Measurements from ENCODE around the gene ENOX1.

- TF ChIP-seq CTCF (IDR thresholded peaks at IDR 0.05) (no peak), POLR2A (IDR thresholded peaks at IDR 0.05) (no peak)
Observed at GRCh38 chr13:43572656-43573360, 214.0 kb downstream of the ENOX1 start.

All from testis (tissue), 2 donors.